Retinal pigment epithelial cell (primary cell): ENCODE data around the gene PARD3.

ENCODE experiments used
- DNase-seq: peaks from one replicate; pipeline ENCODE4 v3.0.0-alpha.2; 2010; ENCODE audit warnings: low read depth
- H3K4me3 ChIP-seq: 2 replicates; pipeline ENCODE4 v1.5.1; 2011; ENCODE audit warnings: mild to moderate bottlenecking, low read length, control low read depth, moderate library complexity
- TF ChIP-seq, protein P1 (sequence below): conservative IDR thresholded peaks from 2 replicates; pipeline ENCODE4 v1.5.1; 2011; ENCODE audit warnings: low read depth, low read length, control low read depth, inconsistent platforms

PARD3 gene

DNA sequence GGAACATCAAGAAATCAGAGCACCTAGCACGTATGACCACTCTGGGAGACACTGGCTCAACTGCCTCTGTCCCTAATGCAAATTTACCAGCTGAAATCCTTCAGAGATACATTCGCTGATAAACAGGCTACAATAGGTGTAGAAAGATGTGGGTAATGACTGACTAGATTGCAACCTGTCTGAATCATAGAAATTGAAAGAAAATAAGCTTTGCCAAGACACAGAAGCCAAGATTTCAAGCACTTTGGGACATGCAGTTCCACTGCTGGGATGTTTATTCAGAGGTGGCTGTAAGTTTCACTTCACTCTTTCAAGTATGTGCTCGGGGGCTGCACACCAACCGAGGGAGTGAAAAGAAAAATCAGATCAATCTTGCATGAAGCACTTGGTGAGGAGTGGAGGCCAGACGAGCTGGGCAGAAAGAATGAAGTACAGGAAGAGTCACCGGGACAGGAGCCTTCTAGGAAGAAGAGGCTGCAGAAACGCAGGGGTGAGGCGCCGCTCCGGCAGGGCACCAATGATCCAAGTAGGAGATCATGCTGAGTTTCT, 276.7 kb downstream of the PARD3 start:
- TF ChIP-seq, protein P1, sequence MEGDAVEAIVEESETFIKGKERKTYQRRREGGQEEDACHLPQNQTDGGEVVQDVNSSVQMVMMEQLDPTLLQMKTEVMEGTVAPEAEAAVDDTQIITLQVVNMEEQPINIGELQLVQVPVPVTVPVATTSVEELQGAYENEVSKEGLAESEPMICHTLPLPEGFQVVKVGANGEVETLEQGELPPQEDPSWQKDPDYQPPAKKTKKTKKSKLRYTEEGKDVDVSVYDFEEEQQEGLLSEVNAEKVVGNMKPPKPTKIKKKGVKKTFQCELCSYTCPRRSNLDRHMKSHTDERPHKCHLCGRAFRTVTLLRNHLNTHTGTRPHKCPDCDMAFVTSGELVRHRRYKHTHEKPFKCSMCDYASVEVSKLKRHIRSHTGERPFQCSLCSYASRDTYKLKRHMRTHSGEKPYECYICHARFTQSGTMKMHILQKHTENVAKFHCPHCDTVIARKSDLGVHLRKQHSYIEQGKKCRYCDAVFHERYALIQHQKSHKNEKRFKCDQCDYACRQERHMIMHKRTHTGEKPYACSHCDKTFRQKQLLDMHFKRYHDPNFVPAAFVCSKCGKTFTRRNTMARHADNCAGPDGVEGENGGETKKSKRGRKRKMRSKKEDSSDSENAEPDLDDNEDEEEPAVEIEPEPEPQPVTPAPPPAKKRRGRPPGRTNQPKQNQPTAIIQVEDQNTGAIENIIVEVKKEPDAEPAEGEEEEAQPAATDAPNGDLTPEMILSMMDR = no peak
- DNase-seq = no peak
- no peak overlapping the region for H3K4me3 ChIP-seq

DNA sequence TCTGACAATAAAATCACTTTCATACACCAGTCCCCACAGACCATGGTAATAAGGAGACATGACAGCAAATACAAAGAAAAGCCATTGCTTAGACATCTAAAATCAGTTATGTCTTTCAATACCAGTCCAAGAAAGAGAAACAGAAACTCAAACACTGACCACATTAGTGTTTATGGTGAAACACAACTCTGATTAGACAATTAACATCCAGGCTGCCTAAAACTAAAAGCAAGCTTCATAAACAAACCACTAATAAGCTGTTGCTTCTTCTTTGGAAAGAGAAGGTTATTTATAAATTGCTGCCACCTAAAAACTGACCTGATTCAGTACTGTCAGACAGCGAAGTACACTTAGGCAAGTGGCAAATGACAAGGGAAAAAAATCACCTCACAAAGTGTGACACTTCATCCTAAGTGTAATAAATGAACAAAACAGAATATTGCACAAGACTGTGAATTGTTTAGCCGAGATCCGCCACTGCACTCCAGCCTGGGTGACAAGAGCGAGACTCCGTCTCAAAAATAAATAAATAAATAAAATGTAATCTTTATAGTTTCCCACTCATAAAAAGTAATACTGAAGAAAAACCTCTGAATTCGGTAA, 277.4 kb downstream of the PARD3 start:
- TF ChIP-seq, protein P1 = no peak
- no peak overlapping the region for H3K4me3 ChIP-seq
- DNase-seq = no peak

DNA sequence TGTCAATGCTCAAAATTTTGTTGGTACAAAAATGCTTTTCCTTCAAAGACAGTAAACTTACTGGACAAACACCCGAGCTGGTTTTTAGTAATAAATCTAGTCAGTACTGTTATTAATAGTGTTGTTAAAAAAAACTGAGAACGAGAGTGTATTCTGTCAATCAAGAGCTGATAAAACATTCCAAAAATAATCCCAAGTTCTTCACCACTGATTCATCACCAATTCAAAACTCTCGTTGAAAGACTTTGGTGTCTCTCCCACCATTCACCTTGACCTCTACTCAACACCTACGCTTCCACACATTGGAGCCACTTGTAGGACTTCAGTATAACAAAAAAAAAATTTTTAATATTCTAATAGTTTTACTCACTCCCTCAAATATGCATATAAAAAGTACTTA, 279.2 kb downstream of the PARD3 start:
- DNase-seq = no peak

GRCh38 chr10:34530778-34531177, 284.3 kb downstream of the PARD3 start:
- DNase-seq = no peak
- TF ChIP-seq, protein P1 = no peak
- no peak overlapping the region for H3K4me3 ChIP-seq

More for the DNA sequence above, 279.2 kb downstream of the PARD3 start:
- TF ChIP-seq, protein P1 = no peak
- H3K4me3 ChIP-seq = no peak overlapping the region

DNA sequence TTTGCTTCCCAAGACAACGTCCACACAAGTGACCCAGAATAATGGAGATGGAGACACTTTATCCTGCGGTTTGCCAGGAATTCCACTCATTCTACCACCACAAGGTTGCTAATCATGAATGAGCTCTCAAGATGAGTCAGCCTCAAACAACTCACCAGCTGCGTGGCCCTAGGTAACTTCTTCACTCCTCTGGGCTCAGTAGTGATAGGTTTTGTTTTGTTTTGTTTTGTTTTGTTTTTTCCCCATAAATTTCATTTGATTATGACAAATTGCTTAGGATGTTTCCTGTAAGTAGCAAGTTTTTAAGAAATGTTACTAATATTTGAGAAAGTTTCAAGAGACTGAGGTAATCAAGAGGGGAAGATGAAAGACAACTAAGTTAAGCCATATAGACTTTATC, 286.8 kb downstream of the PARD3 start:
- H3K4me3 ChIP-seq = no peak overlapping the region
- TF ChIP-seq, protein P1 = no peak
- peak; percentile 93 for DNase-seq

DNA sequence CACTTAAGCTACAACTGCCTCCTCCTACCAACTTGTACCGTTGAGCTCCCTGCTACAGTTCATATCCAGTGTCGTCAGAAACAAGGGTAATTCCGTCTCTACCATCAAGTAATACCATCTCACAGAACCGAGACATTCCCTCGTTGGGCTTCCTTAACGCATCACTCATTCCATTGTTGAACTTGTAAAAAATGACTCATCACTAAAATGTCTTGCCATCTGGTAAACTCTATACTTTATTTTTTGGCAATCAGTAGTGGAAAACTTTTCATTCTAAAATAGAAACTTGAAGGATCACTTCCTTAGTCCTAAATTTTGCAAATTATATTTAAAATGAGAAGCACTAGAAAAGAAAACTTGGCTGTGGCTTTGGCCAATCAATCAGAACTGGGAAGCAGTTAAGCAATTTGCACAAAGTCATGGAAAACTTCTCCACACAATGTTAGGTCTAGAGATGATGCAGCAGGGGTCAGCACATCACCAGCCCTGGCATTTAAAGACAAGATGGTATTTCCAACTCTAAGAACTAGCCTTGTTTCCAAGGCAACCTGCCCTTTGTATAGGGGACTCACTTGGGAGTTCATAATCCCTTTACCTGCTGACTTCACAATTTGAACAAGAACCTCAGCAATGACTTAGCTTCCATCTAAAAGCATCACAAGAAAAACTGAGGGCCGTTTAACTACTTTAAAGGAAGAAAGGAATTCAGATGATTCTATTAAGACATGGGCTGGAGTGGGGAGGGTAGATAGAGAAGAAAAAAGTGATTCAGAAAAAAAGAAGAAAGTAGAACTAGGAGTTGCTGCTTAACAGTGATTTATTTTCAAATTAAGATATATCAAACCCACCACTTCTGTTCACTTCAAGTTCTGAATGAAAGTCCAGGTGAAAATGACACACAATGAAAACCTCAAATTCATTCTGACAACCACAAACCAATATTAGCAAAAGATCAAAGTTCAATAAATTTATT, 288.1 kb downstream of the PARD3 start:
- no peak overlapping the region for H3K4me3 ChIP-seq
- TF ChIP-seq, protein P1 = peak; percentile 29
- DNase-seq = peak; percentile 90
